Upper lobe of left lung (tissue), 6 donors: ENCODE measurements around the gene NUP98. TPM values are rescaled to one million over a fixed set of nuclear protein-coding genes. Genes with fewer than 3 reads are reported as not detected.

ENCODE experiments used
- ATAC-seq, 2 donors: fragments of 200-7000 bp; cut with Tn5 transposase; one replicate each; pipeline ENCODE4 v1.9.1; 2022; ENCODE audit warnings: mild to moderate bottlenecking in 2 of 2, moderate library complexity in 2 of 2; ENCODE audit not compliant: low FRiP score in 2 of 2
- DNase-seq, 2 donors: peaks; one replicate each; pipeline ENCODE4 v3.0.0-alpha.2; 2019 to 2020
- H3K27ac ChIP-seq, 4 donors: fragments of 200-600 bp; sonication (generic); one replicate each; pipeline ENCODE4 v1.5.1; 2016 to 2019
- H3K27me3 ChIP-seq, 4 donors: fragments of 200-600 bp; sonication (generic); one replicate each; pipeline ENCODE4 v1.5.1; 2017 to 2019
- H3K36me3 ChIP-seq, 4 donors: fragments of 200-600 bp; sonication (generic); one replicate each; pipeline ENCODE4 v1.5.1; 2016 to 2019
- H3K4me1 ChIP-seq, 4 donors: fragments of 200-600 bp; sonication (generic); one replicate each; pipeline ENCODE4 v1.5.1; 2018 to 2019
- H3K4me3 ChIP-seq, 4 donors: fragments of 200-600 bp; sonication (generic); one replicate each; pipeline ENCODE4 v1.5.1; 2017 to 2019; ENCODE audit warnings: mild to moderate bottlenecking in 2 of 4, moderate library complexity in 1 of 4
- H3K9me3 ChIP-seq, 4 donors: fragments of 200-600 bp; sonication (generic); one replicate each; pipeline ENCODE4 v1.5.1; 2018 to 2019
- EP300 ChIP-seq, 4 donors: sonication (generic); formaldehyde crosslinking; IDR thresholded peaks; one replicate each; pipeline ENCODE4 v1.5.1; 2017; ENCODE audit warnings: antibody characterized with exemption in 4 of 4, control low read depth in 2 of 4
- POLR2A ChIP-seq, 4 donors: fragments of 450-650 bp; IDR thresholded peaks; one replicate each; pipeline ENCODE4 v1.5.1; 2016 to 2017; ENCODE audit warnings: antibody characterized with exemption in 4 of 4, mild to moderate bottlenecking in 2 of 4
- POLR2AphosphoS5 ChIP-seq, 2 donors: sonication (generic); formaldehyde crosslinking; IDR thresholded peaks; one replicate each; pipeline ENCODE4 v1.5.1; 2017; ENCODE audit warnings: antibody characterized with exemption in 2 of 2
- whole genome bisulfite sequencing, 2 donors: methylation state at CpG; one replicate each; pipeline ENCODE4 v1.1.5; 2017 to 2018; 5-methylcytosine and 5-hydroxymethylcytosine counted together
- total RNA-seq, 6 donors: library from RNA; depleted of rRNA in 4 of 6; stranded (reverse); fragments of >200 nt in 4 of 6; gene quantifications; one replicate each; pipeline versions ENCODE4 v1.1.0 to v1.2.1, GENCODE V29; 2016 to 2021
- TF ChIP-seq, protein P1 (sequence below), 6 experiments: fragments of 450-650 bp in 4 of 6; fragments of 200-600 bp in 2 of 6; sonication (generic) in 2 of 6; IDR thresholded peaks; one replicate each; pipeline ENCODE4 v1.5.1; 2016 to 2019; ENCODE audit warnings: antibody characterized with exemption in 6 of 6
- donor health status: DM: no; HTN: no; CAD: no; lungs with moderate emphysema.
- donor health status: DM: no; HTN: yes; CAD: no; lungs with severe emphysema.

NUP98 gene
- total RNA-seq, 6 donors from 2014 or later: 66.6 to 127 (median 86.1) TPM

GRCh38 chr11:3830730-3831129, 33.4 kb upstream of the NUP98 start:
- Histone ChIP-seq H3K36me3 (peaks cover 14 to 41% (median 29%) of the 10 kb centered on the region in 4 donors), H3K27ac (peak overlapping the region; percentile 49 to 99 (median 81)), H3K9me3 (no peaks in the 10 kb centered on the region), H3K4me3 (no peak overlapping the region), H3K27me3 (no peaks in the 10 kb centered on the region), H3K4me1 (peaks cover 52 to 55% (median 53%) of the 10 kb centered on the region in 4 donors)
- TF ChIP-seq POLR2AphosphoS5 (IDR thresholded peaks at IDR 0.05) (no peak), POLR2A (IDR thresholded peaks at IDR 0.05) (no peak), EP300 (IDR thresholded peaks at IDR 0.05) (no peak)
- TF ChIP-seq, protein P1, sequence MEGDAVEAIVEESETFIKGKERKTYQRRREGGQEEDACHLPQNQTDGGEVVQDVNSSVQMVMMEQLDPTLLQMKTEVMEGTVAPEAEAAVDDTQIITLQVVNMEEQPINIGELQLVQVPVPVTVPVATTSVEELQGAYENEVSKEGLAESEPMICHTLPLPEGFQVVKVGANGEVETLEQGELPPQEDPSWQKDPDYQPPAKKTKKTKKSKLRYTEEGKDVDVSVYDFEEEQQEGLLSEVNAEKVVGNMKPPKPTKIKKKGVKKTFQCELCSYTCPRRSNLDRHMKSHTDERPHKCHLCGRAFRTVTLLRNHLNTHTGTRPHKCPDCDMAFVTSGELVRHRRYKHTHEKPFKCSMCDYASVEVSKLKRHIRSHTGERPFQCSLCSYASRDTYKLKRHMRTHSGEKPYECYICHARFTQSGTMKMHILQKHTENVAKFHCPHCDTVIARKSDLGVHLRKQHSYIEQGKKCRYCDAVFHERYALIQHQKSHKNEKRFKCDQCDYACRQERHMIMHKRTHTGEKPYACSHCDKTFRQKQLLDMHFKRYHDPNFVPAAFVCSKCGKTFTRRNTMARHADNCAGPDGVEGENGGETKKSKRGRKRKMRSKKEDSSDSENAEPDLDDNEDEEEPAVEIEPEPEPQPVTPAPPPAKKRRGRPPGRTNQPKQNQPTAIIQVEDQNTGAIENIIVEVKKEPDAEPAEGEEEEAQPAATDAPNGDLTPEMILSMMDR (IDR thresholded peaks at IDR 0.05): no peak
- DNase-seq: no peak
- 50 to 56% methylated on average over 1 of the region's 1 CpG for WGBS, 2 donors
- ATAC-seq: no peak

DNA sequence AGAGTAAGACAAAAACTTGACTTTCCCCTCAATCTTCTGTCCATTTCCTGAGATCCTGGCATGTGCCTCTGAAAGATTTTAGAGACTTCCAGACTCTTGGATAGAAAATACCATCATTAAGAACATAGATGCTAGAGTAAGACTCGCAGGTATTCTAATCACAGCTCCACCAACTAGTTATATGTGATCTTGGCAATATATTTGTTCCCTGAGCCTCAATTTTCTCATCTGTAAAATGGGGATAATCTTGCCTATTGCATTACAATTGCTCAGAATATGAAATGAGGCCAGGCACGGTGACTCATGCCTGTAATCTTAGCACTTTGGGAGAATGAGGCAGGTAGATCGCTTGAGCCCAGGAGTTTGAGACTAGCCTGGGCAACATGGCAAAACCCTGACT, 32.7 kb upstream of the NUP98 start:
- ATAC-seq: no peak

DNA sequence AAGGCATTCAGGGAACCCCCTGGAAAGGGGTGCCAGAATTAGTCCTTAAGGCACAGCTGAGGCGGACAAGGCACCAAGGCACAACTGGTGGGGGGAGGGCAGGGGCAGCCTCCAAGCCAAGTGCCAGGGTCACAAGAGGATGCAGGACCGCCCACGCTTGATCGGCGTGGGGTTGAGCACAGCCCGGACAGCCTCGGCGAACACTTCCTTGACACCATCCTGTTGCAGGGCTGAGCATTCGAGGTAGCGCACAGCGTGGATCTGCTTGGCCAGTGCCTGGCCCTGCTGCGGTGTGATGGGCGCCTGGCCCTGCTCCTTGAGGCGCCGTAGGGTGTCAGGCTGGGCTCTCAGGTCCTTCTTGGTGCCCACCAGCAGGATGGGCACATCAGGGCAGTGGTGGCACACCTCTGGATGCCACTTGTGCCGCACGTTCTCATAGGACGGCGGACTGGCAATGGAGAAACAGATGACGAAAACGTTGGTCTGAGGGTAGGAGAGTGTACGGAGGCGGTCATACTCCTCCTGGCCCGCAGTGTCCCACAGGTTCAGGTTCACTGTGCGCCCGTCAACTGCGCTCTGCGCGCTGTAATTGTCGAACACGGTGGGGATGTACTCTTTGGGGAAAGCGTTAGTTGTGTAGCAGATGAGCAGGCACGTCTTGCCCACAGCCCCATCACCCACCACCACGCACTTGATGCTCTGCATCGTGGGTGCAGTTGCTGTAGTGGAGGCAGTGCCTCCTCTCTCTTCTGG, 30.3 kb upstream of the NUP98 start:
- DNase-seq (peak in 1 of 2 donors; percentile 64), ATAC-seq (no peak)
- TF ChIP-seq POLR2A (IDR thresholded peaks at IDR 0.05) (no peak), EP300 (IDR thresholded peaks at IDR 0.05) (no peak), POLR2AphosphoS5 (IDR thresholded peaks at IDR 0.05) (no peak)
- TF ChIP-seq, protein P1 (IDR thresholded peaks at IDR 0.05): no peak
- Histone ChIP-seq H3K4me1 (peaks cover 21 to 28% (median 24%) of the 10 kb centered on the region in 4 donors), H3K4me3 (no peak overlapping the region), H3K27ac (no peak overlapping the region), H3K27me3 (no peaks in the 10 kb centered on the region), H3K36me3 (peaks cover 14 to 55% (median 31%) of the 10 kb centered on the region in 4 donors), H3K9me3 (no peaks in the 10 kb centered on the region)
- WGBS, 2 donors: 88 to 93% methylated on average over 30 to 33 of the region's 35 CpGs

More for the DNA sequence above, 32.7 kb upstream of the NUP98 start:
- Histone ChIP-seq H3K36me3 (peaks cover 14 to 47% (median 31%) of the 10 kb centered on the region in 4 donors), H3K4me1 (peaks cover 46 to 49% (median 46%) of the 10 kb centered on the region in 4 donors), H3K4me3 (no peak overlapping the region), H3K27me3 (no peaks in the 10 kb centered on the region), H3K9me3 (no peaks in the 10 kb centered on the region), H3K27ac (peak overlapping the region in 1 of 4 donors; percentile 99)
- DNase-seq: no peak
- no peak for TF ChIP-seq EP300 (IDR thresholded peaks at IDR 0.05)
- TF ChIP-seq POLR2A (IDR thresholded peaks at IDR 0.05): no peak
- no peak for TF ChIP-seq POLR2AphosphoS5 (IDR thresholded peaks at IDR 0.05)
- TF ChIP-seq, protein P1 (IDR thresholded peaks at IDR 0.05): no peak
- WGBS, 2 donors: 93 to 96% methylated on average over 3 of the region's 3 CpGs

- H3K27ac ChIP-seq: peak overlapping the region in 1 of 4 donors; percentile 2
- TF ChIP-seq POLR2AphosphoS5 (IDR thresholded peaks at IDR 0.05): no peak
- TF ChIP-seq, protein P1 (IDR thresholded peaks at IDR 0.05): no peak
- no peak for TF ChIP-seq POLR2A (IDR thresholded peaks at IDR 0.05)
- TF ChIP-seq EP300 (IDR thresholded peaks at IDR 0.05): no peak
- peaks cover 14 to 55% (median 31%) of the 10 kb centered on the region in 4 donors for H3K36me3 ChIP-seq
- H3K4me1 ChIP-seq: peaks cover 12 to 20% (median 15%) of the 10 kb centered on the region in 4 donors
- DNase-seq (no peak), ATAC-seq (no peak)
- H3K9me3 ChIP-seq: no peaks in the 10 kb centered on the region
- no peak overlapping the region for H3K4me3 ChIP-seq
- H3K27me3 ChIP-seq: no peaks in the 10 kb centered on the region
- 97 to 98% methylated on average over 3 of the region's 3 CpGs for WGBS, 2 donors
Measured at GRCh38 chr11:3826721-3827120, 29.4 kb upstream of the NUP98 start.
